Nephron (organoid): ENCODE data around the gene ARHGEF28.

Experiments
- H3K27ac Mint-ChIP-seq, 3 experiments: 2 replicates each; pipeline ENCODE4 v1.8.0; 2020; ENCODE audit warnings: mixed read lengths in 3 of 3, mild to moderate bottlenecking in 2 of 3, moderate library complexity in 1 of 3
- H3K27me3 Mint-ChIP-seq: 2 replicates; pipeline ENCODE4 v1.8.0; 2021; ENCODE audit warnings: low read depth, mild to moderate bottlenecking, moderate library complexity, mixed read lengths
- H3K36me3 Mint-ChIP-seq: 2 replicates; pipeline ENCODE4 v1.8.0; 2020; ENCODE audit warnings: low read depth, mixed read lengths
- H3K4me1 Mint-ChIP-seq: 2 replicates; pipeline ENCODE4 v1.8.0; 2020; ENCODE audit warnings: mixed read lengths
- H3K4me3 Mint-ChIP-seq, 3 experiments: 2 replicates each; pipeline ENCODE4 v1.8.0; 2020; ENCODE audit warnings: mild to moderate bottlenecking in 3 of 3, mixed read lengths in 3 of 3, moderate library complexity in 2 of 3
- H3K9me3 Mint-ChIP-seq: 2 replicates; pipeline ENCODE4 v1.8.0; 2020; ENCODE audit warnings: mixed read lengths
- CTCF ChIP-seq, 3 experiments: fragments of 200-600 bp; sonication (generic); IDR thresholded peaks; one replicate each; pipeline ENCODE4 v1.5.0; 2021; ENCODE audit warnings: antibody characterized with exemption in 3 of 3; ENCODE audit not compliant: unreplicated experiment in 3 of 3

The ARHGEF28 gene

GRCh38 chr5:73631500-73631899, 5.5 kb downstream of the ARHGEF28 start:
- Mint-ChIP-seq H3K4me3 (no peak overlapping the region), H3K9me3 (no peaks in the 10 kb centered on the region), H3K36me3 (no peaks in the 10 kb centered on the region), H3K27ac (no peak overlapping the region), H3K27me3 (peaks cover 52% of the 10 kb centered on the region), H3K4me1 (no peaks in the 10 kb centered on the region)
- no peak for TF ChIP-seq CTCF (IDR thresholded peaks at IDR 0.05; ENCODE audit: unreplicated experiment in 3 of 3)

GRCh38 chr5:73633060-73633459, 7.1 kb downstream of the ARHGEF28 start:
- H3K9me3 Mint-ChIP-seq = no peaks in the 10 kb centered on the region
- H3K27ac Mint-ChIP-seq = no peak overlapping the region
- H3K4me1 Mint-ChIP-seq = no peaks in the 10 kb centered on the region
- no peaks in the 10 kb centered on the region for H3K36me3 Mint-ChIP-seq
- no peak for TF ChIP-seq CTCF (IDR thresholded peaks at IDR 0.05; ENCODE audit: unreplicated experiment in 3 of 3)
- no peak overlapping the region for H3K4me3 Mint-ChIP-seq
- H3K27me3 Mint-ChIP-seq = peaks cover 36% of the 10 kb centered on the region

GRCh38 chr5:73636408-73636807, 10.4 kb downstream of the ARHGEF28 start:
- H3K4me3 Mint-ChIP-seq = no peak overlapping the region
- no peaks in the 10 kb centered on the region for H3K4me1 Mint-ChIP-seq
- H3K27me3 Mint-ChIP-seq = peaks cover 14% of the 10 kb centered on the region
- no peak overlapping the region for H3K27ac Mint-ChIP-seq
- H3K9me3 Mint-ChIP-seq = no peaks in the 10 kb centered on the region
- TF ChIP-seq CTCF (IDR thresholded peaks at IDR 0.05; ENCODE audit: unreplicated experiment in 3 of 3) = no peak
- H3K36me3 Mint-ChIP-seq = no peaks in the 10 kb centered on the region

- H3K4me1 Mint-ChIP-seq = no peaks in the 10 kb centered on the region
- H3K9me3 Mint-ChIP-seq = no peaks in the 10 kb centered on the region
- no peak for TF ChIP-seq CTCF (IDR thresholded peaks at IDR 0.05; ENCODE audit: unreplicated experiment in 3 of 3)
- H3K36me3 Mint-ChIP-seq = no peaks in the 10 kb centered on the region
- H3K27ac Mint-ChIP-seq = no peak overlapping the region
- H3K4me3 Mint-ChIP-seq = no peak overlapping the region
- H3K27me3 Mint-ChIP-seq = peaks cover 13% of the 10 kb centered on the region
Observed at GRCh38 chr5:73637565-73637964, 11.6 kb downstream of the ARHGEF28 start.

GRCh38 chr5:73638344-73639095, 12.5 kb downstream of the ARHGEF28 start:
- Mint-ChIP-seq H3K27ac (no peak overlapping the region), H3K36me3 (no peaks in the 10 kb centered on the region), H3K9me3 (no peaks in the 10 kb centered on the region), H3K4me1 (no peaks in the 10 kb centered on the region), H3K27me3 (peaks cover 6% of the 10 kb centered on the region), H3K4me3 (no peak overlapping the region)
- TF ChIP-seq CTCF (IDR thresholded peaks at IDR 0.05; ENCODE audit: unreplicated experiment in 3 of 3) = no peak

GRCh38 chr5:73640861-73641320, 14.9 kb downstream of the ARHGEF28 start:
- Mint-ChIP-seq H3K36me3 (no peaks in the 10 kb centered on the region), H3K4me1 (no peaks in the 10 kb centered on the region), H3K9me3 (no peaks in the 10 kb centered on the region), H3K27me3 (peaks cover 12% of the 10 kb centered on the region), H3K27ac (no peak overlapping the region), H3K4me3 (no peak overlapping the region)
- no peak for TF ChIP-seq CTCF (IDR thresholded peaks at IDR 0.05; ENCODE audit: unreplicated experiment in 3 of 3)
